A673 (cell line): ENCODE results near the gene IFFO2.

Experiments used
- EZH2 ChIP-seq: fragments of 200-600 bp; sonication (generic); IDR thresholded peaks from 2 replicates; pipeline ENCODE4 v1.6.1; 2017; ENCODE audit warnings: borderline replicate concordance, low read depth, mild to moderate bottlenecking, mixed read lengths, antibody characterized with exemption, low read length; ENCODE audit not compliant: poor library complexity, severe bottlenecking
- TF ChIP-seq, protein P1 (sequence below): fragments of 300-800, 200-600 bp; sonication (generic); conservative IDR thresholded peaks from 2 replicates; pipeline ENCODE4 v1.5.1; 2017; ENCODE audit warnings: low read depth, mild to moderate bottlenecking, antibody characterized with exemption, low read length, moderate library complexity, mixed read lengths

DNA sequence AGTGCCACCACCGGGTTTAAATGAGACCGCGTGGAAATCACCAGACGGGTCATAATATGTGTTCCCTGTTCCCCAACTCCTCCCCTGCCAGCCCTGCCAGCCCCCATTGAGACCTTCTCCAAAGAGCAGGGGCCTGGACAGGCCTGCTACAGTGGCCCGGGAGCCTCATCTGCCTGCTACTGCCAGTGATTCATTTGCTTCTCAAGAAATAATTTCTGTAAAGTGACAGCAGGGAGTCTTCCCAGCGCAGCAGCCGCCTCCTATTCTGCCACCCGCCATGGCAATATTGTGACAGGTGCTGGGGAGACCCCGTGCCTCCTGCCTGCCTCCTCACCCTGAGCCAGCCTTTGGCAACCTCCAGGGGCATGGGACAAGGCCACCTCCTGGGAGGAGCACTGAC is 8.9 kb downstream of the IFFO2 start:
- TF ChIP-seq, protein P1, sequence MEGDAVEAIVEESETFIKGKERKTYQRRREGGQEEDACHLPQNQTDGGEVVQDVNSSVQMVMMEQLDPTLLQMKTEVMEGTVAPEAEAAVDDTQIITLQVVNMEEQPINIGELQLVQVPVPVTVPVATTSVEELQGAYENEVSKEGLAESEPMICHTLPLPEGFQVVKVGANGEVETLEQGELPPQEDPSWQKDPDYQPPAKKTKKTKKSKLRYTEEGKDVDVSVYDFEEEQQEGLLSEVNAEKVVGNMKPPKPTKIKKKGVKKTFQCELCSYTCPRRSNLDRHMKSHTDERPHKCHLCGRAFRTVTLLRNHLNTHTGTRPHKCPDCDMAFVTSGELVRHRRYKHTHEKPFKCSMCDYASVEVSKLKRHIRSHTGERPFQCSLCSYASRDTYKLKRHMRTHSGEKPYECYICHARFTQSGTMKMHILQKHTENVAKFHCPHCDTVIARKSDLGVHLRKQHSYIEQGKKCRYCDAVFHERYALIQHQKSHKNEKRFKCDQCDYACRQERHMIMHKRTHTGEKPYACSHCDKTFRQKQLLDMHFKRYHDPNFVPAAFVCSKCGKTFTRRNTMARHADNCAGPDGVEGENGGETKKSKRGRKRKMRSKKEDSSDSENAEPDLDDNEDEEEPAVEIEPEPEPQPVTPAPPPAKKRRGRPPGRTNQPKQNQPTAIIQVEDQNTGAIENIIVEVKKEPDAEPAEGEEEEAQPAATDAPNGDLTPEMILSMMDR, result no peak
- no peak for TF ChIP-seq EZH2
